ENCODE measurements around the gene MPZL2.

DNA sequence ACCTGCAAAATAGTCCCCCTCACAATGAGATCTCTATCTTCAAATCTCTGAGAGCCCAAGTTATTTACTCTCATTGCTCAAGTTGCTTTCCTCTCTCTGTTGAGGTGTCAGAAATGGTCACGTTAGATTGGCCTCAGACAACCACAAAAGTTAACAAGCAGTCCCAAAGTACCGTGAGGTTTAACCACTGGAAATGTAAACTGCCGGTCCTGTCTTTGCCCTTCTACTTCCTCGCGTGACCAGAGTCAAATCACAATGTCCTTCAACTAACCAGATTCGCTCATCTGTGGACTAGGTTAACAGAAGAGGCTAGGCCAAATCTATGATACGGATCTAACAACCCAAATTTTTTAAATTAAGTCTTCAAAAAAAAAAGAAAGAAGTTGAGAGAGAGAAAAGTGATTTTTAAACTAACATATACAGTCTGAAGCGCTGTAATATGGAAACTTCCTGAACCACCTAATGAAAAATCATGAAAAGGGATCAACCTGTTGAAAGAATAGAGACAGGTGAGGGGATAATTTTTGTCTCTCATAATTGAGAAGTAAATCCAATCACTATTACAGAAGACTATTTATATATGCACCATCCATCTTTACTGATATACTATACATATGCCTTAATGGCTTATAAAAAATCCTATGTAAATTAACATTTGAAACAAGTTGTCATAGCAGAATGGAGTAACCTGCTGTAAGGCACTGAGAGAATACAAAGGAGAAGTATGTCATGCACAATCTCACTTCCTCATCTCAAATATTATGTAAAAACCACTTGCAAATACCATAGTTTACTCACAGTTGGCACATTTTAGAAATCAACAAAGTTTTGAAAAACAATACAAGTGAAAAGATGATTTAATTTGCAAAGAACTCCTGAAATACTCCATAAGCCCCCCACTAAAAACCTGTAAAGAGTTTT is 36.0 kb downstream of the MPZL2 start:
- no peak for TF ChIP-seq POLR2A (IDR thresholded peaks at IDR 0.05)
- TF ChIP-seq, protein P1, sequence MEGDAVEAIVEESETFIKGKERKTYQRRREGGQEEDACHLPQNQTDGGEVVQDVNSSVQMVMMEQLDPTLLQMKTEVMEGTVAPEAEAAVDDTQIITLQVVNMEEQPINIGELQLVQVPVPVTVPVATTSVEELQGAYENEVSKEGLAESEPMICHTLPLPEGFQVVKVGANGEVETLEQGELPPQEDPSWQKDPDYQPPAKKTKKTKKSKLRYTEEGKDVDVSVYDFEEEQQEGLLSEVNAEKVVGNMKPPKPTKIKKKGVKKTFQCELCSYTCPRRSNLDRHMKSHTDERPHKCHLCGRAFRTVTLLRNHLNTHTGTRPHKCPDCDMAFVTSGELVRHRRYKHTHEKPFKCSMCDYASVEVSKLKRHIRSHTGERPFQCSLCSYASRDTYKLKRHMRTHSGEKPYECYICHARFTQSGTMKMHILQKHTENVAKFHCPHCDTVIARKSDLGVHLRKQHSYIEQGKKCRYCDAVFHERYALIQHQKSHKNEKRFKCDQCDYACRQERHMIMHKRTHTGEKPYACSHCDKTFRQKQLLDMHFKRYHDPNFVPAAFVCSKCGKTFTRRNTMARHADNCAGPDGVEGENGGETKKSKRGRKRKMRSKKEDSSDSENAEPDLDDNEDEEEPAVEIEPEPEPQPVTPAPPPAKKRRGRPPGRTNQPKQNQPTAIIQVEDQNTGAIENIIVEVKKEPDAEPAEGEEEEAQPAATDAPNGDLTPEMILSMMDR (IDR thresholded peaks at IDR 0.05), result no peak
